ENCODE results near the gene RRP8. TPM values are rescaled to one million over a fixed set of nuclear protein-coding genes. Genes with fewer than 3 reads are reported as not detected.

The RRP8 gene
- total and polyA plus RNA-seq, 2 donors (not counting 1 experiment from before 2014, with no cell fraction given): 8.6 to 29.4 TPM

DNA sequence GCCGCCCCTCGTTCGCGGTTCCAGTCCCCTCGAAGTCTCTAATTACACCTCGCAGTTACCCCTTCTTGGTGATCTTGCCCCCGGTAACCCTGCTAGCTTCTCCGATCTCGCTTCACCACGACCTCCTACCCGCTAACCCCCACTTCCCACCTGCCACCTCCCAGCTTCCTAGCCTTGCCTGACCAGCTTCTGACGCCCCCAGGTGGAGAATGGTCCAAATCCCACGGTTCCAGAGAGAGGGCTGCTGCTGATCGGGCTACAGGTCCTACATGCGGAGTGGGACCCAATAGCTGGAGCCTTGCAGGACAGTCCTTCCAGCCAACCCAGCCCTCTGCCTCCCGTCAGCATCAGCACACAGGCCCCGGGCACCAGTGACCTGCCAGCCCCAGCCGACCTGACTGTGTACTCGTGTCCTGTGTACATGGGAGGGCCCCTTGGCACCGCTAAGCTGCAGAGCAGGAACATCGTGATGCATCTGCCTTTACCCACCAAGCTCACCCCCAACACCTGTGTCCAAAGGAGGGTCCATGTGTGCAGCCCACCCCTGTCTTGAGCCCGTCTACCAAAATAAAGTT is 31.9 kb downstream of the RRP8 start:
- Mint-ChIP-seq H3K27me3 (no peaks in the 10 kb centered on the region), H3K4me1 (no peaks in the 10 kb centered on the region), H3K27ac (no peak overlapping the region), H3K9me3 (ENCODE audit: insufficient read depth) (no peaks in the 10 kb centered on the region), H3K4me3 (no peak overlapping the region)
- 94% methylated on average over 21 of the region's 22 CpGs for WGBS (ENCODE audit: insufficient coverage)
- no peaks in the 10 kb centered on the region for H3K79me2 ChIP-seq (ENCODE audit: control insufficient read depth, insufficient read depth, low read length)
- no peaks in the 10 kb centered on the region for H4K20me1 ChIP-seq (ENCODE audit: control insufficient read depth, insufficient read depth, low read length, poor library complexity, severe bottlenecking)
- H3K36me3 ChIP-seq (replicated peaks in 1 of 2; ENCODE audit: control extremely low read depth in 1 of 2, control insufficient read depth in 1 of 2, extremely low read depth in 1 of 2, insufficient read depth in 2 of 2, low read length in 1 of 2): no peaks in the 10 kb centered on the region
- H3K4me1 ChIP-seq (ENCODE audit: control insufficient read depth in 2 of 2, insufficient read depth in 2 of 2, low read length in 2 of 2): no peaks in the 10 kb centered on the region
- H2AFZ ChIP-seq (ENCODE audit: insufficient read depth, low read depth, low read length, poor library complexity, severe bottlenecking): no peak overlapping the region
- no peak overlapping the region for H3K27ac ChIP-seq (ENCODE audit: low read length in 2 of 2)
- no peaks in the 10 kb centered on the region for H3K9me3 ChIP-seq (ENCODE audit: control extremely low read depth in 1 of 3, control insufficient read depth in 2 of 3, insufficient read depth in 1 of 3, low read length in 2 of 3)
- no peaks in the 10 kb centered on the region for H3K27me3 ChIP-seq (replicated peaks in 1 of 4; ENCODE audit: control extremely low read depth in 1 of 4, control insufficient read depth in 3 of 4, insufficient read depth in 4 of 4, low read length in 3 of 4)
- no peak for DNase-seq
- TF ChIP-seq EZH2 (IDR thresholded peaks at IDR 0.05; ENCODE audit: borderline replicate concordance, insufficient read depth, low read depth, low read length, poor library complexity, severe bottlenecking): no peak
- TF ChIP-seq, protein P1, sequence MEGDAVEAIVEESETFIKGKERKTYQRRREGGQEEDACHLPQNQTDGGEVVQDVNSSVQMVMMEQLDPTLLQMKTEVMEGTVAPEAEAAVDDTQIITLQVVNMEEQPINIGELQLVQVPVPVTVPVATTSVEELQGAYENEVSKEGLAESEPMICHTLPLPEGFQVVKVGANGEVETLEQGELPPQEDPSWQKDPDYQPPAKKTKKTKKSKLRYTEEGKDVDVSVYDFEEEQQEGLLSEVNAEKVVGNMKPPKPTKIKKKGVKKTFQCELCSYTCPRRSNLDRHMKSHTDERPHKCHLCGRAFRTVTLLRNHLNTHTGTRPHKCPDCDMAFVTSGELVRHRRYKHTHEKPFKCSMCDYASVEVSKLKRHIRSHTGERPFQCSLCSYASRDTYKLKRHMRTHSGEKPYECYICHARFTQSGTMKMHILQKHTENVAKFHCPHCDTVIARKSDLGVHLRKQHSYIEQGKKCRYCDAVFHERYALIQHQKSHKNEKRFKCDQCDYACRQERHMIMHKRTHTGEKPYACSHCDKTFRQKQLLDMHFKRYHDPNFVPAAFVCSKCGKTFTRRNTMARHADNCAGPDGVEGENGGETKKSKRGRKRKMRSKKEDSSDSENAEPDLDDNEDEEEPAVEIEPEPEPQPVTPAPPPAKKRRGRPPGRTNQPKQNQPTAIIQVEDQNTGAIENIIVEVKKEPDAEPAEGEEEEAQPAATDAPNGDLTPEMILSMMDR (IDR thresholded peaks at IDR 0.05): no peak
- H3K4me3 ChIP-seq (ENCODE audit: control extremely low read depth in 1 of 5, extremely low read depth in 1 of 5, insufficient read depth in 1 of 5, low read depth in 2 of 5, low read length in 4 of 5): no peak overlapping the region
- ChIA-PET POLR2A (no interaction called here), CTCF (interaction anchor here (1.2 kb wide), 1 partner anchor 13 kb away, joined by 3 read pairs; no protein-coding TSS in a partner anchor)
- no peak for ATAC-seq (ENCODE audit: low read depth)
- no peak overlapping the region for H3K4me2 ChIP-seq (replicated peaks; ENCODE audit: low read depth, low read length, poor library complexity, severe bottlenecking)
- intact Hi-C loops (cut with micrococcal nuclease): no loop called here
- no peak overlapping the region for H3K9ac ChIP-seq (ENCODE audit: low read length)

DNA sequence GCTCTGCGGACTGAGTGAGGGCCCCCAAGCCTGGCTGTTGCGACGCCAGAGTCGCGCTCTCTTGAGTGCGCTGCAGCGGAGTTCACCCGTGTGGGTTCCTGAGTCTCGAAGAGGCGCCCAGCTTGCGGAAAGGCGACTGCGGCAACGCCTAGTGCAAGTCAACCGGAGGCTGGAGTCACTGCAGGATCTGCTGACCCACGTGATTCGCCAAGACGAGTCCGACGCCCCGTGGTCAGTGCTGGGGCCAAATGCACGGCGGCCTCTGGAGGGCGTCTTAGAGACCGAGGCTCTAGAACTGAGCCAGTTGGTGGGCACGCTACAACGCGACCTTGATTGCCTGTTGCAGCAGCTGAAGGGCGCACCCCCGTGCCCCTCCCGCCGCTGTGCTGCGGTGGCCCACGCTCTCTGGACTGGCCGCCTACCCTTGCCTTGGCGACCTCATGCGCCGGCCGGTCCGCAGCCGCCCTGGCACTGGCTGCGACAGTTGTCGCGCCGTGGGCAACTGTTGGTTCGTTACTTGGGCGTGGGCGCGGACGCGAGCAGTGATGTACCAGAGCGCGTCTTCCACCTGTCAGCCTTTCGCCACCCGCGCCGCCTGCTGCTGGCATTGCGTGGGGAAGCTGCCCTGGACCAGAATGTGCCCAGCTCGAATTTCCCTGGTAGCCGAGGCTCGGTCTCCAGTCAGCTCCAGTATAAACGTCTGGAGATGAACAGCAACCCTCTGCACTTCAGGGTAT is 32.6 kb downstream of the RRP8 start:
- Mint-ChIP-seq H3K4me3 (no peak overlapping the region), H3K4me1 (no peaks in the 10 kb centered on the region), H3K27me3 (no peaks in the 10 kb centered on the region), H3K9me3 (ENCODE audit: insufficient read depth) (no peaks in the 10 kb centered on the region), H3K27ac (no peak overlapping the region)
- no peaks in the 10 kb centered on the region for H3K79me2 ChIP-seq (ENCODE audit: control insufficient read depth, insufficient read depth, low read length)
- no peak overlapping the region for H3K4me3 ChIP-seq (ENCODE audit: control extremely low read depth in 1 of 5, extremely low read depth in 1 of 5, insufficient read depth in 1 of 5, low read depth in 2 of 5, low read length in 4 of 5)
- H3K36me3 ChIP-seq (replicated peaks in 1 of 2; ENCODE audit: control extremely low read depth in 1 of 2, control insufficient read depth in 1 of 2, extremely low read depth in 1 of 2, insufficient read depth in 2 of 2, low read length in 1 of 2): no peaks in the 10 kb centered on the region
- H2AFZ ChIP-seq (ENCODE audit: insufficient read depth, low read depth, low read length, poor library complexity, severe bottlenecking): no peak overlapping the region
- no peaks in the 10 kb centered on the region for H3K27me3 ChIP-seq (replicated peaks in 1 of 4; ENCODE audit: control extremely low read depth in 1 of 4, control insufficient read depth in 3 of 4, insufficient read depth in 4 of 4, low read length in 3 of 4)
- H4K20me1 ChIP-seq (ENCODE audit: control insufficient read depth, insufficient read depth, low read length, poor library complexity, severe bottlenecking): no peaks in the 10 kb centered on the region
- intact Hi-C loops (cut with micrococcal nuclease): no loop called here
- H3K27ac ChIP-seq (ENCODE audit: low read length in 2 of 2): no peak overlapping the region
- 95% methylated on average over 62 of the region's 62 CpGs for WGBS (ENCODE audit: insufficient coverage)
- ATAC-seq (ENCODE audit: low read depth) (no peak), DNase-seq (no peak)
- no peak overlapping the region for H3K9ac ChIP-seq (ENCODE audit: low read length)
- ChIA-PET POLR2A (no interaction called here), CTCF (no interaction called here)
- H3K9me3 ChIP-seq (ENCODE audit: control extremely low read depth in 1 of 3, control insufficient read depth in 2 of 3, insufficient read depth in 1 of 3, low read length in 2 of 3): no peaks in the 10 kb centered on the region
- no peaks in the 10 kb centered on the region for H3K4me1 ChIP-seq (ENCODE audit: control insufficient read depth in 2 of 2, insufficient read depth in 2 of 2, low read length in 2 of 2)
- no peak overlapping the region for H3K4me2 ChIP-seq (replicated peaks; ENCODE audit: low read depth, low read length, poor library complexity, severe bottlenecking)
- TF ChIP-seq EZH2 (IDR thresholded peaks at IDR 0.05; ENCODE audit: borderline replicate concordance, insufficient read depth, low read depth, low read length, poor library complexity, severe bottlenecking): no peak
- TF ChIP-seq, protein P1 (IDR thresholded peaks at IDR 0.05): no peak

Data from B cell (primary cell).